Measurements from ENCODE around the gene DEXI. TPM values are rescaled to one million over a fixed set of nuclear protein-coding genes. Genes with fewer than 3 reads are reported as not detected.
A peak's percentile ranks its signal among the peaks of the same experiment; 100 is the strongest.

Gene DEXI
- total and polyA plus RNA-seq, 2 of the 13 experiments (the other 11 are each of a cell fraction or from before 2014, with no cell fraction given), result 51.5 to 70.4 TPM

GRCh38 chr16:10922328-10923145 is 19.7 kb downstream of the DEXI start (continued):
- TF ChIP-seq TFDP2 (CRISPR knock-in tag; IDR thresholded peaks at IDR 0.05) (no peak), AKAP8 (CRISPR knock-in tag; IDR thresholded peaks at IDR 0.05) (no peak), ZNF24 (IDR thresholded peaks at IDR 0.05) (no peak), REXO4 (CRISPR knock-in tag; IDR thresholded peaks at IDR 0.05; ENCODE audit: borderline replicate concordance) (no peak), DPF2 (CRISPR knock-in tag; IDR thresholded peaks at IDR 0.05; ENCODE audit: borderline replicate concordance, low read depth) (no peak), LBX2 (CRISPR knock-in tag; IDR thresholded peaks at IDR 0.05; ENCODE audit: borderline replicate concordance) (no peak), ATF2 (CRISPR knock-in tag; IDR thresholded peaks at IDR 0.05) (no peak), MYC (CRISPR knock-in tag; IDR thresholded peaks at IDR 0.05; ENCODE audit: borderline replicate concordance) (no peak; the same call in 1 of the 2 replicates), ZNF597 (CRISPR knock-in tag; IDR thresholded peaks at IDR 0.05) (no peak), FOXA3 (CRISPR knock-in tag; IDR thresholded peaks at IDR 0.05) (0 out of 2 replicates have a peak, but pooled peaks have one; percentile 5), RAD21 (CRISPR knock-in tag; IDR thresholded peaks at IDR 0.05) (no peak), ZMYM3 (CRISPR knock-in tag; IDR thresholded peaks at IDR 0.05) (peak; percentile 61; the same call in 1 of the 2 replicates), MBNL3 (CRISPR knock-in tag; conservative IDR thresholded peaks at IDR 0.05) (no peak), NONO (IDR thresholded peaks at IDR 0.05) (no peak), NONO (CRISPR knock-in tag; conservative IDR thresholded peaks at IDR 0.05) (no peak), ZNF451 (CRISPR knock-in tag; IDR thresholded peaks at IDR 0.05) (no peak), ZMAT5 (CRISPR knock-in tag; IDR thresholded peaks at IDR 0.05; ENCODE audit: borderline replicate concordance, low read depth) (no peak), SIX4 (CRISPR knock-in tag; IDR thresholded peaks at IDR 0.05) (no peak), ZNF740 (CRISPR knock-in tag; IDR thresholded peaks at IDR 0.05) (no peak), HOXA3 (CRISPR knock-in tag; IDR thresholded peaks at IDR 0.05) (no peak), HIVEP1 (CRISPR knock-in tag; IDR thresholded peaks at IDR 0.05) (no peak), ZNF713 (CRISPR knock-in tag; IDR thresholded peaks at IDR 0.05) (no peak), KMT2B (CRISPR knock-in tag; IDR thresholded peaks at IDR 0.05) (no peak)
